Measurements from ENCODE around the gene C6orf132.

- TF ChIP-seq, protein P1, sequence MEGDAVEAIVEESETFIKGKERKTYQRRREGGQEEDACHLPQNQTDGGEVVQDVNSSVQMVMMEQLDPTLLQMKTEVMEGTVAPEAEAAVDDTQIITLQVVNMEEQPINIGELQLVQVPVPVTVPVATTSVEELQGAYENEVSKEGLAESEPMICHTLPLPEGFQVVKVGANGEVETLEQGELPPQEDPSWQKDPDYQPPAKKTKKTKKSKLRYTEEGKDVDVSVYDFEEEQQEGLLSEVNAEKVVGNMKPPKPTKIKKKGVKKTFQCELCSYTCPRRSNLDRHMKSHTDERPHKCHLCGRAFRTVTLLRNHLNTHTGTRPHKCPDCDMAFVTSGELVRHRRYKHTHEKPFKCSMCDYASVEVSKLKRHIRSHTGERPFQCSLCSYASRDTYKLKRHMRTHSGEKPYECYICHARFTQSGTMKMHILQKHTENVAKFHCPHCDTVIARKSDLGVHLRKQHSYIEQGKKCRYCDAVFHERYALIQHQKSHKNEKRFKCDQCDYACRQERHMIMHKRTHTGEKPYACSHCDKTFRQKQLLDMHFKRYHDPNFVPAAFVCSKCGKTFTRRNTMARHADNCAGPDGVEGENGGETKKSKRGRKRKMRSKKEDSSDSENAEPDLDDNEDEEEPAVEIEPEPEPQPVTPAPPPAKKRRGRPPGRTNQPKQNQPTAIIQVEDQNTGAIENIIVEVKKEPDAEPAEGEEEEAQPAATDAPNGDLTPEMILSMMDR (IDR thresholded peaks at IDR 0.05) = no peak
- no peak for TF ChIP-seq POLR2A (IDR thresholded peaks at IDR 0.05)
Measured at GRCh38 chr6:42190554-42191183, 48.2 kb upstream of the C6orf132 start.
